NB4 (cell line): ENCODE data around the gene GFAP.

ENCODE experiments used
- MYC ChIP-seq: IDR thresholded peaks from 2 replicates; pipeline ENCODE4 v1.6.1; 2011; ENCODE audit warnings: low read depth, low read length
- POLR2A ChIP-seq: IDR thresholded peaks from 2 replicates; pipeline ENCODE4 v1.6.1; 2011; ENCODE audit warnings: mild to moderate bottlenecking; ENCODE audit not compliant: insufficient read length; ENCODE audit errors: extremely low read depth
- TF ChIP-seq, protein P1 (sequence below): IDR thresholded peaks from one replicate; pipeline ENCODE4 v1.5.1; 2012; ENCODE audit warnings: low read depth, low read length
- TF ChIP-seq, protein P2 (sequence below): IDR thresholded peaks from 2 replicates; pipeline ENCODE4 v1.6.1; 2011; ENCODE audit warnings: low read depth, low read length

DNA sequence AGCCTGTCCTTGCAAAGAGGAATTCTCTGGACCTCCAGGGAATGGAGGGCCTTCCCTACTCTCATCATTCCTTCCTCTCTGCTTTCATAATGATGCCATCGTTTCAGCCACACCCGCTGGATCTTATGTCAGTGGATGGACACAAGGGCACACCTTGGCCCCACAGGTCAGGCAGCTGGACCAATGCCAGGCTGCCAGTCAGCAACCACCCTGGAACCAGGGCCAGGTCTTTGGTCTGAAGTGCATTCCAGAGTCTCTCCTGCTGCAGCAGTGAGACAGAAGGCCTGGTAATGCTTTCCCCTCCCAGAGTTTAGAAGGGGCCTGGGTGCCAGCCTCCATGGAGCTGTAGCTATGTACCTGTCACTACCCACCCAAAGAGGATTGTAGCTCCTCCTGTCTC lies 45.4 kb upstream of the GFAP start:
- TF ChIP-seq, protein P1, sequence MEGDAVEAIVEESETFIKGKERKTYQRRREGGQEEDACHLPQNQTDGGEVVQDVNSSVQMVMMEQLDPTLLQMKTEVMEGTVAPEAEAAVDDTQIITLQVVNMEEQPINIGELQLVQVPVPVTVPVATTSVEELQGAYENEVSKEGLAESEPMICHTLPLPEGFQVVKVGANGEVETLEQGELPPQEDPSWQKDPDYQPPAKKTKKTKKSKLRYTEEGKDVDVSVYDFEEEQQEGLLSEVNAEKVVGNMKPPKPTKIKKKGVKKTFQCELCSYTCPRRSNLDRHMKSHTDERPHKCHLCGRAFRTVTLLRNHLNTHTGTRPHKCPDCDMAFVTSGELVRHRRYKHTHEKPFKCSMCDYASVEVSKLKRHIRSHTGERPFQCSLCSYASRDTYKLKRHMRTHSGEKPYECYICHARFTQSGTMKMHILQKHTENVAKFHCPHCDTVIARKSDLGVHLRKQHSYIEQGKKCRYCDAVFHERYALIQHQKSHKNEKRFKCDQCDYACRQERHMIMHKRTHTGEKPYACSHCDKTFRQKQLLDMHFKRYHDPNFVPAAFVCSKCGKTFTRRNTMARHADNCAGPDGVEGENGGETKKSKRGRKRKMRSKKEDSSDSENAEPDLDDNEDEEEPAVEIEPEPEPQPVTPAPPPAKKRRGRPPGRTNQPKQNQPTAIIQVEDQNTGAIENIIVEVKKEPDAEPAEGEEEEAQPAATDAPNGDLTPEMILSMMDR = no peak
- TF ChIP-seq MYC (no peak), POLR2A (no peak)
- TF ChIP-seq, protein P2, sequence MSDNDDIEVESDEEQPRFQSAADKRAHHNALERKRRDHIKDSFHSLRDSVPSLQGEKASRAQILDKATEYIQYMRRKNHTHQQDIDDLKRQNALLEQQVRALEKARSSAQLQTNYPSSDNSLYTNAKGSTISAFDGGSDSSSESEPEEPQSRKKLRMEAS = no peak
